ENCODE results near the gene OCRL.
"Not testable (repeated sequence)": the region's sequence is repeated elsewhere in the genome, so short reads cannot be mapped to it uniquely, and the experiment has no call there.

Gene OCRL

DNA sequence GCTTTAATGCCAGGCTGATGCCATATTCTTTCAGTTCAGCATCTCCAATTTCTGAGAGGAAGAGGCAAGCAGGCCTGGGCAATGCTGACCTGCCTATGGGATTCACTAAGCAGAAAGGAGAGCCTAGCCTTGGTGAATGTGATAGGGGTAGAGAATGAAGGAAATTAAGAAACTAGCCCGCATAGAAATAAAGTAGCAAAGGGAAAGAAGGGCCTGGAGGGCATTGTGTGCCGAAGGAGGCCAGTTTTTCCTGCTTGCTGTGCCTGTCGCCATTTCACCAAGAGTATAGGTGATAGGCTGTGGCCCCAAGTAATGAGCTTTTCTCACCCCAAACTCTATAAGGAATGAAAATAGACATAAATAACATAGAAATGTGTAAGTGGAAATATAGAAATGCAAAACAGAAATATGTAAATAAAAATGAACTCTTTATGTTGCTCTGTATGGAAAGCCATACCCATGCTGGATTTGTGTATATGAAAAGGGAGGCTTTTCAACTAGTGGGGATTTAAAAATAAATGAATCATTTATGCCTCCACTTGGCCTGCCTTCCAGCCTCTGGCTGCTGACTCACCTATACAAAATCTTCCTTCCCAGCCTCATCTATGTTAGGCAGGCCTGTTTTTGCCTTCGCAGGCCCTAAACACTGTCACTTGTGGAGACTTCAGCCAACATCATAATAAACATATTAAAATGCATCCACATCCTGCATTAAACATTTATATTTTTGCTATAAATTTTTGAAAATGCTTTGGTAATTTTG is 5.1 kb upstream of the OCRL start:
- DNase-seq (ENCODE audit: extremely low read depth in 1 of 2, low read depth in 1 of 2) = no peak

DNA sequence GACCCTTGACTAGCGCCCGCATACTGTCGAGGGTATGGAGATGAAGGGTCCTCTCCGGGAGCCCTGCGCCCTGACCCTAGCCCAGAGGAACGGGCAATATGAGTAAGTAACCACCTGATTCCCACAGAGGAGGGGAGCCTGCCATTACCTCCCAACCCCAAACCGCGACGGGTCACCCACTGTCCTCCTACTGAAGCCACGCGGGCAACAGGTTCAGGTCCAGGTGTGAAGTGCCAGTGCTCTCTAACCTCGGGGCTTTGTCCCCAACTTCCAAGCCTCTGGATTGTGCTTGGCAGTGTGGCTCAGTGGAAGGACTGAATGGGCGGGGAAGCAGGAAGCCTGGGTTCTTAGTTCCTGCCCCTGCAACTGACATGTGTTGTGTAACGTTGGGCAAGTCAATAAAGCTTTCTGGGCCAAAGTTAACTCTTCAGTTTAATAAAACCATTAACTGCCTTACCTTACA is 694 bp downstream of the OCRL start:
- DNase-seq (ENCODE audit: extremely low read depth in 1 of 2, low read depth in 1 of 2) = no peak

DNA sequence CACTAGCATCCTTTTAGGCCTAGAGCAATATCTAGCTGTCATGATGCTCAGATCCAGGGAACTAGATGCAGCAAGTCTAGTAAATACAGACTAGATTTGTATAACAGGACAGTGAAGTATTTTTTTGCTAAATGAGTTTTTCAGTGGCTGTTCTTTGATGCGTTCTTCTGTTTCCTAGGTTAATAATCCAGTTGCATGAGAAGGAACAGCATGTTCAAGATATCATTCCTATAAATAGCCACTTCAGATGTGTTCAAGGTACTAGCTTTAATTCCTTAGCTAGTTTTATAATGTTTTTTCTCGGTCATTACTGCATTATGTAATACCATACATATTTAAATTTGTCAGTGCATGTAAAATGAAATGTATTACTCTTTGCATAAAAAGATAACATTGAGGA is 4.7 kb downstream of the OCRL start:
- DNase-seq (ENCODE audit: extremely low read depth in 1 of 2, low read depth in 1 of 2) = no peak

GRCh38 chrX:129545408-129545807 is 5.3 kb downstream of the OCRL start:
- no peak for DNase-seq (ENCODE audit: extremely low read depth in 1 of 2, low read depth in 1 of 2)

DNA sequence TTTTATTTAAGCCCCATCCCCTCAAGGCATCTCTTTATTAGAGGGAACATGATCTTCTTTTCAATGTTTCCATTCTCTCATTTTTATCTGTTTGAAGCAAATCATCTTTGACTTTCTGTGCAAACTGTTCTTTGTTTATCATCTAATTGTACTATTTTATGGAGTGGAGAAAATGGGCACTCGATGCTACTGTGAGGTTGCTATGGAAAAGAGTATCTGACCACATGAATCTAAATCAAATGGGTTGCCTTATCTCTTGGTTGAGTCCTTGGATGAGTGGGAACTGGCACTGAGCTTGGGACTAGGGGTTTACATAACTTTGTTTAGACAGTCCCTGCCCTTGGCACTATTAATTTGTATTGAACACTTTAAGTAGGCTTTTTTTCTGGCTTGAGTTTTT is 9.1 kb downstream of the OCRL start:
- no peak for DNase-seq (ENCODE audit: extremely low read depth in 1 of 2, low read depth in 1 of 2)

- DNase-seq (ENCODE audit: extremely low read depth in 1 of 2, low read depth in 1 of 2) = no peak
These were observed 13.7 kb downstream of the OCRL start for GRCh38 chrX:129553619-129554288.

- DNase-seq (ENCODE audit: extremely low read depth in 1 of 2, low read depth in 1 of 2) = not testable (repeated sequence)
These were observed 14.8 kb downstream of the OCRL start for GRCh38 chrX:129554816-129555215.

DNA sequence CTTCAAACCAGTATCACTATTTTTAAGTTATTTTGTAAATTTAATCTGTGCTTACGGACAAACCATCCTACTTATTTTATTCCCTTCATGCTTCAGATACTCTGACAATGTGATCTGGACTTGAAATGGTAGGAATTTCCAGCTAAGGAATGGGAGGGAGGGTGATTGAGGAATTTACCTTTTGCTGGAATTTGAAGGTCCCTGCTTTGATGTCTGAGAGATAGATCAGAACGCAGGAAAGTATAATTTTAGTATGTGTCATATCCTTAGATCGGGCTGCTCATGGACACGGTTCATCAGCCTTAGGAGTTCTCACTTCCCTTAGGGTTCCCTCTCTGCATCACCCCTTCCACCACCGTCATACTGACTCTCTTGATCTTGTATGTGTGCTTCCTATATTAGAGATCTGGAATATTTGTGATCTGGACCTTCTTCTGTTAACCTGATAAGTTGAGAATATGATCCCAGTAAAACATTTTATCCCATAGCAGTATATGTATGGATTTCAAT is 16.8 kb downstream of the OCRL start:
- no peak for DNase-seq (ENCODE audit: extremely low read depth in 1 of 2, low read depth in 1 of 2)

- no peak for DNase-seq (ENCODE audit: extremely low read depth in 1 of 2, low read depth in 1 of 2)
These were observed 17.9 kb downstream of the OCRL start for GRCh38 chrX:129557844-129558480.

- no peak for DNase-seq (ENCODE audit: extremely low read depth in 1 of 2, low read depth in 1 of 2)
These were observed 19.7 kb downstream of the OCRL start for GRCh38 chrX:129559783-129560182.

DNA sequence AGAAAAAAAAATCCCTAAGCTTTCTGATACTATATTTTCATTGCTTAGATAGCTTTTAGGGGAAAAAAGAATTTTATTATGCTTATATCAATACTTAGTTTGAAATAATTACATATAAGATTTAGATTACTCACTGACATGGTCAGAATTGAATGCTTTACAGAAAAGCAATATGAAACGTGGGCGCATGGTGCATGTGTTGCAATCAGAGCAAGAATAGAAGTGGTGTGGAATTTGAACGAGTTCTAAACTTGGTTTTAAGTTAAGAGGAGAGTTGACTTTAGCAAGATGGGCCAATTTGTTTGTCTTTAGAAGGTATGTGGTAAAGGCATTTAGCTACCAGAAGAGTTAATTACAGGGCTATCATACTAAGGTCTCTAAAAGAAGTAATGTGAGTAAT is 21.4 kb downstream of the OCRL start:
- no peak for DNase-seq (ENCODE audit: extremely low read depth in 1 of 2, low read depth in 1 of 2)

DNA sequence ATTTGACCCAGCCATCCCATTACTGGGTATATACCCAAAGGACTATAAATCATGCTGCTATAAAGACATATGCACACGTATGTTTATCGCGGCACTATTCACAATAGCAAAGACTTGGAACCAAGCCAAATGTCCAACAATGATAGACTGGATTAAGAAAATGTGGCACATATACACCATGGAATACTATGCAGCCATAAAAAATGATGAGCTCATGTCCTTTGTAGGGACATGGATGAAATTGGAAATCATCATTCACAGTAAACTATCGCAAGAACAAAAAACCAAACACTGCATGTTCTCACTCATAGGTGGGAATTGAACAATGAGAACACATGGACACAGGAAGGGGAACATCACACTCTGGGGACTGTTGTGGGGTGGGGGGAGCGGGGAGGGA is 24.3 kb downstream of the OCRL start:
- DNase-seq (ENCODE audit: extremely low read depth in 1 of 2, low read depth in 1 of 2) = not testable (repeated sequence)

DNA sequence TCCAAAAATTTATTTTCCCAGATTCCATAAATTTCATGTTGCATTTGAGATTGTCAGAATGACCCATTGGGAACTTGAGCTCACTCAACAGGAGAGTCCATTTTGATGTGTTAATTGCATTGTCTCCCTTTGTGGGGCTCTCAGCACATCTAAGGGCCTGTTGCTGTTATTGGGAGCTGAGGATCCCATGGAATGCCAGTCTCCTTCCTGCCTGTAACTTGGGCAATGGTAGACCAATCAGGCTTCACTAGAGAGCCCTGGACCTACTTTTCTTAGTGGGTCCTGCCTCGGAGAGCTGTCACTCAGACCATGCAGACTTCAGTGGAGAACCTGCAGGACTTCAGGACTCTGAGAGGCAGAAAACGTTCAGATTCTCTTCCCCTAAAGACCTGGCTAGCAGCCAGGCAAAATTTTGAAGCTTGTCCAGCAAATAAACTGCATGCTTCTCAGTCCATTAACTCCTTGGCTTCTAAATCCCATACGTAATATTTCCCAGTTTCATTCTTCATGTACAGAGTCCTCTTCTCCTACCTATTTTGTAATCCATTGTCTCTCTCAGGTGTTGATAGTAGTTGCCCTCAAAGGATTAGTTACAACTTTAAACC is 25.1 kb downstream of the OCRL start:
- no peak for DNase-seq (ENCODE audit: extremely low read depth in 1 of 2, low read depth in 1 of 2)

DNA sequence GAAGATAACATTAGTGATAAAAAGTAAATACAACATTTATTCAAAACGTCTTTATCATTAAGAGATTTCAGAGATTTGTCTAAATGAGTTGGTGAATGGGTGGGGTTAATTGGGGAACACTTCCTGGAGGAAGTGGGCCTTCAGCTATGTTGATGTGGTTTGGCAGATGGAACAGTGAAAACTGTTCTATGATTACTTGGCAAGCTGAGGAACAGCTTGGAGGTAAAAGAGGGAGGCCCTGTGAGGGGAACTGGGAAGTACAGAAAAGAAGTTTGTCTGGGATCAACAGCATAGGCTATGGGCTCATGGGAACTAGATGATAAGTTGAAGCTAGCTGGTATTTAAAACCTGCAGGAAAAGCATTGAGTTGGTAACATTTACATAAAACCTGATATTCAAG is 26.0 kb downstream of the OCRL start:
- DNase-seq (ENCODE audit: extremely low read depth in 1 of 2, low read depth in 1 of 2) = no peak

DNA sequence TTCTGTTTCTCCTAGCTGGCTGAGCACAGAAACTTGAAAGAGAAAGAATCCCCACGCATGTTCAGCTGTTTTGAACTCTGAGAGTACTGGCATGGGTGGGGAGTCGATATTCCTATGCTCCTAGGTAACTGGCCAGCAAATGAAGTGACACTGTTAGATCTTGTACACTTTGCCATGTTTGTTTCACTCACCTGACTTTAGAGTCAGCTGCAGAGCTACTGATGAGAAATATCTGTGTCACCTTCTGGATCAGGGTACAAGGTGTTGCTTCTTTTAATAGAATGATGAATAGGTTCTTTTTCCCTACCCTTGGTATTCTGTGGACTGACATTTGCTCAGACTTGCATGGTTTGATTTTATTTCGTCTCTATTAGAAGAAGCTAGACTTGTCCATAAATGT is 28.3 kb downstream of the OCRL start:
- DNase-seq (ENCODE audit: extremely low read depth in 1 of 2, low read depth in 1 of 2) = no peak

DNA sequence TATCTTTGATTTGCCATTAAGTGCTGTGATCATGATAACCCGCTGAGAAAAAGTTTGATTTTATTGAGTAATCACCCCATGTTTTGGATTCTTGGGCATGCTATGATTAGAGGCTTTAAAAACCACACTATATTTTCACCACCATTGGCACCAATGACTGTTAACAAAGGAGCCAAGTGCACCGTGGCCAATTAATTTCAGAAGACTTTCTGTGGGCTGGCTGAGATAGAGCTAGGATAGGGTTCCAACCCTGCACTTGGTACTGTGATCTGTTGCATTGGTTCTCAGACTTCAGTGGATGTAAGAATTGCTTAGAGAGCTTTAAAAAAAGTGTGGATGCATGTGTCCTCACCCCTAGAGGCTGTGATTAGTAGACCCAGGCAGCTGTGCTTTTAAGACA is 32.4 kb downstream of the OCRL start:
- no peak for DNase-seq (ENCODE audit: extremely low read depth in 1 of 2, low read depth in 1 of 2)

DNA sequence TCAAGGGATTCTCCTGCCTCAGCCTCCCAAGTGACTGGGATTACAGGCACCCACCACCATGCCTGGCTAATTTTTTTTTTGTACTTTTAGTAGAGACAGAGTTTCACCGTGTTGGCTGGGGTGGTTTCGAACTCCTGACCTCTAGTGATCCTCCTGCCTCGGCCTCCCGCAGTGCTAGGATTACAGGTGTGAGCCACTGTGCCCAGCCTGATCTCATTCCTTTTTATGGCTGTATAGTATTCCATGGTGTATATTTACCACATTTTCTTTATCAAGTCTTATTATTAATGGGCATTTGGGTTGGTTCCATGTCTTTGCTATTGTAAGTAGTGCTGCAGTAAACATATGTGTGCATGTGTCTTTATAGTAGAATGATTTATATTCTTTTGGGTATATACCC is 33.6 kb downstream of the OCRL start:
- not testable (repeated sequence) for DNase-seq (ENCODE audit: extremely low read depth in 1 of 2, low read depth in 1 of 2)

GRCh38 chrX:129574214-129574613 is 34.2 kb downstream of the OCRL start:
- DNase-seq (ENCODE audit: extremely low read depth in 1 of 2, low read depth in 1 of 2) = no peak

DNA sequence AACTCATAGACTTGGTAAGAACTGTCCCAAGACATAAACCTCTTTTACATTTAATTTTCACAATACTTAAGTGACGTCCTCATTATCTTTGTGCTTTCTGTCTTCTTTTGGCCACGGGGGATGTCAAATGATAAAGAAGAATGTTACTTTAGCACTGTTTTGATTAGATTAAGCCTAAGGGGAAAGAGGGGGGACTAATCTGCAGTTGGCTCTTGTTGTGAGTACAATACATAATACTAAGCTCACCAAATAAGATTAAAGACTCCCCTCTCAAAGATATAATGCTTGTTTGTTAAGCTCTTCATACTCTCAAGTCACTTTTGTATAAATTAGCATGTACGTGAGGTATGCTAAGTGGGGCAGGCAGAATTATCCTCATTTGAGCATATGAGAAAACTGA is 36.5 kb downstream of the OCRL start:
- no peak for DNase-seq (ENCODE audit: extremely low read depth in 1 of 2, low read depth in 1 of 2)

- no peak for DNase-seq (ENCODE audit: extremely low read depth in 1 of 2, low read depth in 1 of 2)
These were observed 37.4 kb downstream of the OCRL start for GRCh38 chrX:129577473-129577872.

DNA sequence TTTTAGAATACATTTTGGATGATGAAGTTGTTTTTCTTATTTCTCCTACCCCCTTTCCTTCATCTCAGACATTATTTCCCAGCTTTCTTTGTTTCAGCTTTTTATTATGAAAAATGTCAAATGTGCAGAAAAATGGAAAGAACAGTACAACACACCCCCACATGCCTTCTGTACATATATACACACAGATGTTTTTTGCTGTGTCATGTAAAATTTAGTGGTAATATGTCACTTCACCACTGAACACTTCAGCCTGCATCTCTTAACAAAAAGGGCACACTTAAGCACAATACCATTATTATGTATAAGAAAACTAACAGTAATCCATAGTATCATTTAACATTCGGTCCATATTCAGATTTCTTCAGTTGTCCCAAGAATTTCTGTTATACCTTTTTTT is 37.8 kb downstream of the OCRL start:
- no peak for DNase-seq (ENCODE audit: extremely low read depth in 1 of 2, low read depth in 1 of 2)
